GF-D8 (cell line): Measurements from ENCODE around the gene PIM1.
"Not testable (repeated sequence)": the region's sequence is repeated elsewhere in the genome, so short reads cannot be mapped to it uniquely, and the experiment has no call there.

ENCODE experiments used
- DNase-seq: peaks from one replicate; lab custom pipeline; 2025; lab: John Stamatoyannopoulos, UW

PIM1 gene

DNA sequence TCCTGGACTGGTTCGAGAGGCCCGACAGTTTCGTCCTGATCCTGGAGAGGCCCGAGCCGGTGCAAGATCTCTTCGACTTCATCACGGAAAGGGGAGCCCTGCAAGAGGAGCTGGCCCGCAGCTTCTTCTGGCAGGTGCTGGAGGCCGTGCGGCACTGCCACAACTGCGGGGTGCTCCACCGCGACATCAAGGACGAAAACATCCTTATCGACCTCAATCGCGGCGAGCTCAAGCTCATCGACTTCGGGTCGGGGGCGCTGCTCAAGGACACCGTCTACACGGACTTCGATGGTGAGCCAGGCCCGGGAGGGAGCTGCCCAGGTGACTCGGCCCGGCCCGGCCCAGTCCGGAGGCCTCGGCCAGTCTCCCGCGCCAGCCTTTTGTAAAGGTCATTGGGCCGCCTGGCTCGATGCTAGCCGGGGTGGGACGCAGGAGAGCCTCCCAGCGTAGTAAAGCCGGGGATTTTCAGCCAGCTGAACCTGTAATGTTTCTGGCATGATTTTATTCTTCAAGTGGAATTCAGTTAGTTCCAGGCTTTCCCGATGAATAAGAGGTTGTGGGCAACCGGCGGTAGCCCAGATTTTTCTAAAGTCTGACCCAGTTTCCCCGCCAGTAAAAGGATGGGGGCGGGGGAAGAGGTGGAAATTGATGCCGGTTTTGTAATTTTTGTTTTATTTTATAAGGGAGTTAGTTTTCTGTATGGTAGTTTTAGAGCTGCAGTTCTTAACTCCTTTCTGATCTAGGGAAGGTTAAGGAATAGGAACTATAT lies 1.4 kb downstream of the PIM1 start:
- DNase-seq: no peak

GRCh38 chr6:37171970-37172812 lies 2.2 kb downstream of the PIM1 start:
- peak; percentile 86 for DNase-seq

DNA sequence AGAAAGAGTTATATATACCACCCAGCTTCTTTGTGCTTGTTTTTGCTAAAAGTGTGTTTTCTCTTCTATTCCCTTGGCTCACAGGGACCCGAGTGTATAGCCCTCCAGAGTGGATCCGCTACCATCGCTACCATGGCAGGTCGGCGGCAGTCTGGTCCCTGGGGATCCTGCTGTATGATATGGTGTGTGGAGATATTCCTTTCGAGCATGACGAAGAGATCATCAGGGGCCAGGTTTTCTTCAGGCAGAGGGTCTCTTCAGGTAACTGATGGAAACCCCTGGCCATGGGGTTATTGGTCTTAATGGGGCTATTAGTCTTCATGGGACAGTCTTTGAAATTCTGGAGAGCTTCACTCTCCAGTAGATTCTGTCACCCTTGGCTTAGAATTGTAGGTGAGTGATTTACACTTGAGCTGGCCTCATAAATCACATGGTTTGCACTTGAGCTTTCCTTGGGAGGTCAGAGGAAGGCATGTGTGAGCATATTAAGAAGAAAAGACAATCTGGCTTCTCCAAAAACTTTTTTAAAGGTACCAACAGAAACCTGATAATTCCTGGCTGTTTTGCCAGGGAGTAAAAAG lies 3.0 kb downstream of the PIM1 start:
- no peak for DNase-seq

DNA sequence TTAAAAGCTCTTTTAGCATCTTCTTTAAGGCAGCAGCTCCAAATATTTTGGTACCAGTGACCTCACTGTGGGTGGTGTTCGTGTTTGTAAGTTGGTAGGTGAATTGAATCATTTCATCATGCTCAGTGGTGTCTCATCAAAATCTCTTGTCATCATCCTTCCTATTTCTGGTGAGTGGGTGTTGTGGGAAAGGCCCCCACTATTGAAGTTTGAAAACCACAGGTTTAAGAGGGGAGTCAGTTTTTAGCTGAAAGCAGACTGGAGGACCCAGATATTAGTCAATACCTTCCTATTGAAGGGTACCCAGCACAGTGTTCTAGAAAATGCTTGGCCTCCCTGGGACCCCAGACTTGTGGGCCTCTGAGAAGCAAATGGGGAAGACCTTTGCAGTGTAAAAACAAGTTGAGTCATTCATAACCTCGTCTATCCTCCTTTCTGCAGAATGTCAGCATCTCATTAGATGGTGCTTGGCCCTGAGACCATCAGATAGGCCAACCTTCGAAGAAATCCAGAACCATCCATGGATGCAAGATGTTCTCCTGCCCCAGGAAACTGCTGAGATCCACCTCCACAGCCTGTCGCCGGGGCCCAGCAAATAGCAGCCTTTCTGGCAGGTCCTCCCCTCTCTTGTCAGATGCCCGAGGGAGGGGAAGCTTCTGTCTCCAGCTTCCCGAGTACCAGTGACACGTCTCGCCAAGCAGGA lies 3.7 kb downstream of the PIM1 start:
- no peak for DNase-seq

DNA sequence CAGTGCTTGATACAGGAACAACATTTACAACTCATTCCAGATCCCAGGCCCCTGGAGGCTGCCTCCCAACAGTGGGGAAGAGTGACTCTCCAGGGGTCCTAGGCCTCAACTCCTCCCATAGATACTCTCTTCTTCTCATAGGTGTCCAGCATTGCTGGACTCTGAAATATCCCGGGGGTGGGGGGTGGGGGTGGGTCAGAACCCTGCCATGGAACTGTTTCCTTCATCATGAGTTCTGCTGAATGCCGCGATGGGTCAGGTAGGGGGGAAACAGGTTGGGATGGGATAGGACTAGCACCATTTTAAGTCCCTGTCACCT lies 4.2 kb downstream of the PIM1 start:
- DNase-seq: no peak

- DNase-seq: no peak
Measured at GRCh38 chr6:37174515-37175331, 4.8 kb downstream of the PIM1 start.

DNA sequence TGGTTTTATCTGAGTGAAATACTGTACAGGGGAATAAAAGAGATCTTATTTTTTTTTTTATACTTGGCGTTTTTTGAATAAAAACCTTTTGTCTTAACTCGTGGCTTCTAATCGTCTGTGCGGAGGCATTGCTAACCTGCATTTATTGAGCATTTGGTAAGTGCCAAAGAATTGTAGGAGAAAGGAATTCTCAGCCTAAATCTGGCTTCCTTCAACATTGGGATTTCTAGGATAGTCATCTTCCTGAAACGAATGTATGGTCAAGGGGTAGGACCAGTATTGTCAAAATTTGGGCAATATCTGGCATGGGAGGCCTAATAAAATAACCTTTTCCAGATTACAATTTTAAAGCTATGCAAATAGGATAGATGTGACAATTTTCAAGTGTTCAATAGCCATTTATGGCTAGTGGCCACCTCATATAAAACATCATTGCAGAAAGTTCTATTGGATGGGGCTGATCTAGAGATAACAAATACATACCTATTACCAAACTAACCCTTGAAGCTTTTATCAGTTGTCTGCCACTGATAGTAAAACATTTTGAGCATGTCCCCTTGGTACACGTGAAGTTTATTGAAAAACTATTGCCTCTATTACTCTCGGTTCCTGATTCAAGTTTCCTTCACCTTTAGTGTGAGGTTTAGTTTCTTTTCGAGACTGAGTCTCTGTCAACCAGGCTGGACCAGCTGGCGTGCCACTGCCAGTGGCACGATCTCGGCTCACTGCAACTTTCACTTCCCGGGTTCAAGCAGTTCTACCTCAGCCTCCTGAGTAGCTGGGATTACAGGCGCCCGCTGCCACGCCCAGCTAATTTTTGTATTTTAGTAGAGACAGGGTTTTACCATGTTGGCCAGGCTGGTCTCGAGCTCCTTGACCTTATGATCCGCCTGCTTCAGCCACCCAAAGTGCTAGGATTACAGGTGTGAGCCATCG lies 5.6 kb downstream of the PIM1 start:
- DNase-seq: no peak

DNA sequence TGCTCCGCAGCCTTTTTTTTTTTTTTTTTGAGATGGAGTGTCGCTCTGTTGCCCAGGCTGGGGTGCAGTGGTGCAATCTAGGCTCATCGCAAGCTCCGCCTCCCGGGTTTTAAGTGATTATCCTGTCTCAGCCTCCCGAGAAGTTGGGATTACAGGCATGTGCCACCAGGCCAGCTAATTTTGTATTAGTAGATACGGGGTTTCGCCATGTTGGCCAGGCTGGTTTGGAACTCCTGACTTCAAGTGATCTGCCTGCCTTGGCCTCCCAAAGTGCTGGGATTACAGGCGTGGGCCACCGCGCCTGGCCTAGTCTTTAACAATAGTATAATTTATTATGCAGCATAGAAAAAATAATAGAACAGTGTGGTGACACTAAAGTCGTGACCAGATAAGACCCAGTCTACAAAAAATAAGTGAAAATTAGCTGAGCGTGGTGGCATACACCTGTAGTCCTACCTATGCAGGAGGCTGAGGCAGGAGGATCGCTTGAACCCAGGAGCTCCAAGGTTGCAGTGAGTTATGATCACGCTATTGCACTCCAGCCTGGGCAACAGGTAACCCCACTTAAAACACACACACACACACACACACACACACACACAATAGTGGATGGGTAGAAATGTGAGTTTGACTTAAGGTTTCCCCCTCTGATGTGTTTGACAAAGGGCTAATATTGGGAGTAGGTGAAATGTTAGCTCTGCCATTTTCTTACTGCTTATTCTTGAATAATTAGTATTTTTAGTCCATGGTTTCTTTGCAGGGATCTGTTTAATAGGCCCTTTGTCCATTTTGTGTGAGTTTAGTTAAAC lies 6.5 kb downstream of the PIM1 start:
- no peak for DNase-seq

DNA sequence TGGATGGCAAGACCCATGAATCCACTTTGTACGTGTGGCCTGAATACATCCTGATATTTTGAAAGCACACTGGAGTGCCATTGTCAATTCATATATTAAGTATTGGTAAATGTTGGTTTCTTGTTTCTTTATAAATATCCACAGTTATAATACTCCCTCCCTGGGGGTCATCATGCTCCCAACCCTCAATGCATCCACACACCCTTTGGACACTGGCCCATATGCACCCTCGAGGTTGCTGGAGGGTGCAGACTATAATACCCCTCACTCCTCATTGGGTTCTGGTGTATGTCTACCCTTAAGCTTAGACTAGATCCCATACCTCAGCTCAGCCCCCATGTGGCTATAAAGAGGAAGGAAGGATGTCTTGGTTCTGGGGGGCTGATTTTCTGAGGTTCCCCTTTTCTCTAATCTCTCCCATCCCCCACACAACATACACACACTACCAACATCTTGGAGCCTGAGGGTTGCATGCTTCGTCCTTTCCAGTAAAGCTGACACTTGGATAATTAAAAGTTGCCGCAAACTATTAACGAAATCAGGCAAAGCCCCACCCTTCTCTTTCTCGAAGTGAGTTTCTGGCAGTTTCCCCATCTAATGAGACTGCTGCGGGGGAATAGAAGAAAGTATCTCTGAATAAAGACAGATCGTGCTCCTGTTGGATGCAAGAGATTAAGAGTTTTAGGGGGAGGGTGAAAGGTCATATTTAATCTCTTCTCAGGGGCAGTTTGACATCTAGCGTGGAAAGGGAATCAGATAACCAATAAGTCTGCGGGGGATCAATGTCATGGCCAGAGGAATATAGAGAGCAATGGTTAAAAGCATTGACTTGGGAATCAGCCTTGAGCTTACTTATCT lies 7.4 kb downstream of the PIM1 start:
- peak; percentile 92 for DNase-seq

DNA sequence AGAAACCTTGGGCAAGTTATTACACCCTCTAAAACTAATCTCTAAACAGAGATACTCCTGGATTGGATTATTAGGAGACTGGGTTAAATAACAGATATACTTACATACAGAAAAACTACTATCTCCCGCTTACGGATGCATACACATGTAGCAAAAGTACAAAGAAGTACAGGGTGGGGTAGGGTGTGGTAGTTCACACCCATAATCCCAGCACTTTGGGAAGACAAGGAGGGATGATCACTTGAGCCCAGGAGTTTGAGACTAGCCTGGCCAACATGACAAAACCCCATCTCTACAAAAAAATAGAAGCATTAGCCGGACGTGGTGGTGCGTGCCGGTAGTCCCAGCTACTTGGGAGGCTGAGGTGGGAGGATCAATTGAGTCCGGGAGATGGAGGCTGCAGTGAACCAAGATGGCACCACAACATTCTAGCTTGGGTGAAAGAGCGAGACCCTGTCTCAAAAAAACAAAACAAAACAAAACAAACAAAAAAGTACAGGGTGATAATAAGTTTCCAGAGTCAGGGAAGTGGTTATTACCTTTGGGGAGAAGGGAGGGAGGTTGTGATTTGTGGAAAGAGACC lies 8.1 kb downstream of the PIM1 start:
- DNase-seq: no peak

DNA sequence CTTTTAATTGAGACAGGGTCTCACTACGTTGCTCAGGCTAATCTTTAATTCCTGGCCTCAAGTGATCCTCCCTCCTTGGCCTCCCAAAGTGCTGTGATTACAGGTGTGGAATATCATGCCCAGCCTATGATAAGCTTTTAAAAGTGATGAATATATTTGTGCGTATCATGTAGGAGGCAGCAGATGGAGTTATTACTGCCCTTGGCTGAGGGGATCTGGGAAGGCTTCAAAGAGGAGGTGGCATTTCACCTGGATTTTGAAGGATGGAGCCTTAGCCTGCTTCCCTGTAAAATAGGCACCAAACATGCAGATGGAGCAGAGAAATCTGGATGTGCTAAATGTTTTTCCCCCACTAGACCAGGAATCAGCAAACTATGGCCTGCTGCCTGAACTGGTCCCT lies 10.1 kb downstream of the PIM1 start:
- no peak for DNase-seq

- DNase-seq: not testable (repeated sequence)
Measured at GRCh38 chr6:37180610-37181009, 10.7 kb downstream of the PIM1 start.

GRCh38 chr6:37182736-37183590 lies 13.0 kb downstream of the PIM1 start:
- DNase-seq: peak; percentile 100

DNA sequence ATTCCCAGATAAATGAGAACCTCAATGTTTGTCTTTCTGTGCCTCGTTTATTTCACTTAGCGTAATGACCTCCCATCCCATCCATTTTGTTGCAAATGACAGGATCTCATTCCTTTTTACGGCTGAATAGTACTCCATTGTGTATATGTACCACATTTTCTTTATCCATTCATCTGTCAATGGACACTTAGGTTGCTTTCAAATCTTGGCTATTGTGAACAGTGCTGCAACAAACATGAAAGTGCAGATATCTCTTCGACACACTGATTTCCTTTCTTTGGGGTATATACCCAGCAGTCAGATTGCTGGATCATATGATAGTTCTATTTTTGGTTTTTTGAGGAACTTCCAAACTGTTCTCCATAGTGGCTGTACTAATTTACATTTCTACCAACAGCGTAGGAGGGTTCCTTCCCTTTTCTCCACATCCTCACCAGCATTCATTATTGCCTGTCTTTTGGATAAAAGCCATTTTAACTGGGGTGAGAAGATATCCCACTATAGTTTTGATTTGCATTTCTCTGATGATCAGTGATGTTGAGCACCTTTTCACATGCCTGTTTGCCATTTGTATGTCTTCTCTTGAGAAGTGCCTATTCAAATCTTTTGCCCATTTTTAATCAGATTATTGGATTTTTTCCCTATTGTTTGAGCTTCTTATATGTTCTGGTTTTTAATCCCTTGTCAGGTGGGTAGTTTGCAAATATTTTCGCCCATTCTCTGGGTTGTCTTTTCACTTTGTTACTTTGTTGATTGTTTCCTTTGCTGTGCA lies 16.2 kb downstream of the PIM1 start:
- DNase-seq: peak; percentile 76

GRCh38 chr6:37187321-37188022 lies 17.5 kb downstream of the PIM1 start:
- no peak for DNase-seq

- no peak for DNase-seq
Measured at GRCh38 chr6:37188962-37189510, 19.1 kb downstream of the PIM1 start.
